OCI-LY7 (cell line): ENCODE results near the gene DZANK1. TPM values are rescaled to one million over a fixed set of nuclear protein-coding genes. Genes with fewer than 3 reads are reported as not detected.
A peak's percentile ranks its signal among the peaks of the same experiment; 100 is the strongest.

Experiments used
- BruUV-seq: library from RNA; stranded (reverse); fragments of 400-500 nt; replicated peaks from 2 replicates; lab custom pipeline; 2021; lab: Mats Ljungman, UMichigan
- CTCF ChIA-PET: fragments of 300-600 bp; sonication (Branson Sonifier 250); formaldehyde crosslinking; loops from one replicate; lab custom pipeline; 2022; ENCODE audit warnings: antibody characterized with exemption; ENCODE audit not compliant: unreplicated experiment; lab: Charles Lee
- POLR2A ChIA-PET: fragments of 300-600 bp; sonication (Branson Sonifier 250); formaldehyde crosslinking; loops from one replicate; lab custom pipeline; 2022; ENCODE audit warnings: antibody characterized with exemption; lab: Charles Lee
- DNase-seq: peaks from one replicate; pipeline ENCODE4 v3.0.0-alpha.2; 2015; ENCODE audit warnings: low spot score
- H2AFZ ChIP-seq: fragments of 200-600 bp; sonication (generic), shearing (Covaris generic); 2 replicates; pipeline ENCODE4 v1.6.1; 2014; ENCODE audit warnings: mild to moderate bottlenecking, antibody characterized with exemption, low read length, moderate library complexity
- H3K27ac ChIP-seq: fragments of 200-600 bp; sonication (generic); 2 replicates; pipeline ENCODE4 v1.5.1; 2014; ENCODE audit warnings: mixed run types, low read depth, mild to moderate bottlenecking, moderate library complexity, low read length, inconsistent platforms; ENCODE audit not compliant: poor library complexity, severe bottlenecking
- H3K36me3 ChIP-seq: fragments of 200-600 bp; sonication (generic); 2 replicates; pipeline ENCODE4 v1.6.1; 2014; ENCODE audit warnings: mild to moderate bottlenecking, antibody characterized with exemption, low read length, moderate library complexity, mixed read lengths; ENCODE audit not compliant: insufficient read depth
- H3K4me1 ChIP-seq: fragments of 200-600 bp; sonication (generic); 2 replicates; pipeline ENCODE4 v1.5.1; 2014; ENCODE audit warnings: mild to moderate bottlenecking, low read length; ENCODE audit not compliant: insufficient read depth, poor library complexity, severe bottlenecking
- H3K4me2 ChIP-seq: fragments of 200-600 bp; sonication (generic); 2 replicates; pipeline ENCODE4 v1.6.1; 2014; ENCODE audit warnings: mild to moderate bottlenecking, low read length
- H3K4me3 ChIP-seq: fragments of 200-600 bp; sonication (generic); 2 replicates; pipeline ENCODE4 v1.5.1; 2014; ENCODE audit warnings: mild to moderate bottlenecking, low read depth, low read length; ENCODE audit not compliant: poor library complexity, severe bottlenecking
- H3K79me2 ChIP-seq: fragments of 200-600 bp; sonication (generic); 2 replicates; pipeline ENCODE4 v1.6.1; 2016; ENCODE audit warnings: low read depth, mild to moderate bottlenecking, low read length, moderate library complexity, mixed read lengths; ENCODE audit not compliant: insufficient read depth
- H3K9me2 ChIP-seq: fragments of 200-600 bp; sonication (generic); 2 replicates; pipeline ENCODE4 v1.6.1; 2016; ENCODE audit warnings: mild to moderate bottlenecking, low read length, mixed read lengths; ENCODE audit not compliant: insufficient read depth
- H3K9me3 ChIP-seq: fragments of 200-600 bp; sonication (generic); 2 replicates; pipeline ENCODE4 v1.6.1; 2014; ENCODE audit warnings: mild to moderate bottlenecking, mixed run types, low read length, mixed read lengths
- H4K20me1 ChIP-seq: fragments of 200-600 bp; sonication (generic); 2 replicates; pipeline ENCODE4 v1.6.1; 2014; ENCODE audit warnings: mild to moderate bottlenecking, antibody characterized with exemption, low read length, moderate library complexity, mixed read lengths; ENCODE audit not compliant: insufficient read depth
- EZH2phosphoT487 ChIP-seq: fragments of 200-600 bp; sonication (generic); IDR thresholded peaks from 2 replicates; pipeline ENCODE4 v1.6.1; 2018; ENCODE audit warnings: low read depth, borderline replicate concordance, mild to moderate bottlenecking, mixed run types, antibody characterized with exemption, low read length, moderate library complexity, mixed read lengths
- intact Hi-C: fragments of 100-400 bp; cut with micrococcal nuclease; formaldehyde crosslinking; loops from one replicate; pipeline ENCODE4 v1.10.0; 2022; ENCODE audit not compliant: unreplicated experiment
- total RNA-seq, 2 experiments: library from RNA; depleted of rRNA in 1 of 2; stranded (reverse); fragments of >200 nt in 1 of 2; shearing (Covaris generic) in 1 of 2; gene quantifications; 2 replicates each; pipeline ENCODE4 v1.2.3, GENCODE V29; 2014 to 2022
- TF ChIP-seq, protein P1 (sequence below): fragments of 200-600 bp; sonication (generic); conservative IDR thresholded peaks from 2 replicates; pipeline ENCODE4 v1.5.1; 2014; ENCODE audit warnings: mild to moderate bottlenecking, antibody characterized with exemption, low read length, moderate library complexity, mixed read lengths

The DZANK1 gene
- total RNA-seq, 2 experiments from 2014 or later = 7.9 to 18.0 TPM

DNA sequence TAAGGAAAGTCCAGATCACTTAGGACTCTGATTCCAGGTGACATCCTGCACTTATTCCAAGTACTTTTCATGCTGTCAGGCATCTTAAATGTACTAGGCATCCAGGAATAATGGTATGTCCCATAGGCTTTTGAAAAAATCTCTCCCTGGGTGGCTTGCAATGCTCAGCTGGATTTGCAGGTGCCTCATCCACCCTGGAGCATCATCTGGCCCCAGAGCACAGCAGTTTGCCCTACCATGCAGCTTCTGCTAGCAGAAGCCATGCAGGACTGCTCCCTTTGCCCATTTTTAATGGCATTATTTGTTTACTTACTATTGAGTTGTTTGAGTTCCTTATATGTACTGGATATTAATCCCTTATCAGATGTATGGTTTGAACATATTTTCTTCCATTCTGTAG, 45.2 kb downstream of the DZANK1 start:
- no TSS peak for BruUV-seq
- Histone ChIP-seq H3K36me3 (no peaks in the 10 kb centered on the region), H3K79me2 (no peaks in the 10 kb centered on the region), H3K9me3 (no peaks in the 10 kb centered on the region), H3K4me2 (no peak overlapping the region), H3K9me2 (no peaks in the 10 kb centered on the region), H3K4me1 (no peaks in the 10 kb centered on the region), H4K20me1 (no peaks in the 10 kb centered on the region), H3K27ac (no peak overlapping the region), H2AFZ (no peak overlapping the region), H3K4me3 (no peak overlapping the region)
- TF ChIP-seq EZH2phosphoT487 = no peak
- TF ChIP-seq, protein P1, sequence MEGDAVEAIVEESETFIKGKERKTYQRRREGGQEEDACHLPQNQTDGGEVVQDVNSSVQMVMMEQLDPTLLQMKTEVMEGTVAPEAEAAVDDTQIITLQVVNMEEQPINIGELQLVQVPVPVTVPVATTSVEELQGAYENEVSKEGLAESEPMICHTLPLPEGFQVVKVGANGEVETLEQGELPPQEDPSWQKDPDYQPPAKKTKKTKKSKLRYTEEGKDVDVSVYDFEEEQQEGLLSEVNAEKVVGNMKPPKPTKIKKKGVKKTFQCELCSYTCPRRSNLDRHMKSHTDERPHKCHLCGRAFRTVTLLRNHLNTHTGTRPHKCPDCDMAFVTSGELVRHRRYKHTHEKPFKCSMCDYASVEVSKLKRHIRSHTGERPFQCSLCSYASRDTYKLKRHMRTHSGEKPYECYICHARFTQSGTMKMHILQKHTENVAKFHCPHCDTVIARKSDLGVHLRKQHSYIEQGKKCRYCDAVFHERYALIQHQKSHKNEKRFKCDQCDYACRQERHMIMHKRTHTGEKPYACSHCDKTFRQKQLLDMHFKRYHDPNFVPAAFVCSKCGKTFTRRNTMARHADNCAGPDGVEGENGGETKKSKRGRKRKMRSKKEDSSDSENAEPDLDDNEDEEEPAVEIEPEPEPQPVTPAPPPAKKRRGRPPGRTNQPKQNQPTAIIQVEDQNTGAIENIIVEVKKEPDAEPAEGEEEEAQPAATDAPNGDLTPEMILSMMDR = no peak
- intact Hi-C loops = no loop called here
- POLR2A ChIA-PET = interaction anchor here (1.2 kb wide), 1 partner anchor 9 kb away, joined by 3 read pairs; no protein-coding TSS in a partner anchor
- no peak for DNase-seq
- CTCF ChIA-PET = no interaction called here

- POLR2A ChIA-PET = interaction anchor here (0.7 to 1.0 kb wide), 2 partner anchors 161 to 516 kb away, joined by 3 to 5 read pairs; no protein-coding TSS in a partner anchor
- Histone ChIP-seq H3K79me2 (peaks cover 11% of the 10 kb centered on the region; the same call in 1 of the 2 replicates), H2AFZ (no peak overlapping the region), H4K20me1 (no peaks in the 10 kb centered on the region), H3K4me1 (peaks cover 25% of the 10 kb centered on the region), H3K36me3 (no peaks in the 10 kb centered on the region), H3K9me2 (no peaks in the 10 kb centered on the region), H3K4me2 (no peak overlapping the region), H3K27ac (no peak overlapping the region), H3K4me3 (no peak overlapping the region), H3K9me3 (no peaks in the 10 kb centered on the region)
- DNase-seq = no peak
- intact Hi-C loops = no loop called here
- TF ChIP-seq, protein P1 = no peak
- no peak for TF ChIP-seq EZH2phosphoT487
- CTCF ChIA-PET = no interaction called here
- no TSS peak for BruUV-seq
Observed at GRCh38 chr20:18416486-18416885, 50.3 kb downstream of the DZANK1 start.

DNA sequence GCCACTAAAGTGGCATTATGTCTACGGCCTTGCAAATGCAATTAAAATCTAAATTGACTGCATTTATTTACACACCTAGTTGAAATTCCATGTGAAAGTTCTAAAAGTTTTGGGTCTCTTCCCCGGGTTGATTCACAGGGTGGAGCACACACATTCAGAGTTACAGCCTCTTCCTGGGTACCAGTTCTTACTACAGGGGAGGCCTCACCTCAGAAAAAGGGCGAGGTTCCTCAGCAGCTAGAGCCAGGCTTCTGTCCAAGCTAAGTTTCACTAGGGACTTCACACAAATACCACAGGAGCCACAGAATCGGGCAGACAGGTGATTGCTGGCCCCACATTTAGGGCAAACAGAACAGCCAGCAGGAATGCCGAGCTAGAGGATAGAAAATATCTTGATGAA, 52.7 kb downstream of the DZANK1 start:
- H3K9me2 ChIP-seq = no peaks in the 10 kb centered on the region
- H3K4me2 ChIP-seq = no peak overlapping the region
- H4K20me1 ChIP-seq = no peaks in the 10 kb centered on the region
- H3K27ac ChIP-seq = no peak overlapping the region
- no peaks in the 10 kb centered on the region for H3K9me3 ChIP-seq
- peaks cover 35% of the 10 kb centered on the region for H3K4me1 ChIP-seq
- intact Hi-C loops = loop anchor here (5.0 kb wide), 2 partner anchors 173 to 658 kb away; partner anchors contain the start of gene DTD1
- H3K79me2 ChIP-seq = peaks cover 23% of the 10 kb centered on the region; the same call in 1 of the 2 replicates
- POLR2A ChIA-PET = interaction anchor here (0.6 to 1.0 kb wide), 5 partner anchors 10 to 646 kb away, joined by 3 to 6 read pairs (median 3); partner anchors contain the start of gene SEC23B
- no peak for DNase-seq
- no peak overlapping the region for H3K4me3 ChIP-seq
- CTCF ChIA-PET = no interaction called here
- BruUV-seq = no TSS peak
- peak overlapping the region; percentile 89; the same call in 1 of the 2 replicates for H2AFZ ChIP-seq
- no peak for TF ChIP-seq EZH2phosphoT487
- TF ChIP-seq, protein P1 = no peak
- no peaks in the 10 kb centered on the region for H3K36me3 ChIP-seq
